ENCODE results near the gene MEMO1. TPM values are rescaled to one million over a fixed set of nuclear protein-coding genes. Genes with fewer than 3 reads are reported as not detected.
A peak's percentile ranks its signal among the peaks of the same experiment; 100 is the strongest.

MEMO1 gene
- total RNA-seq, 2 donors from 2014 or later, result 20.9 to 26.1 TPM

GRCh38 chr2:31992025-31992579, 18.7 kb downstream of the MEMO1 start:
- no peak for TF ChIP-seq CTCF (IDR thresholded peaks at IDR 0.05)
- Histone ChIP-seq H3K27ac (no peak overlapping the region), H3K36me3 (no peaks in the 10 kb centered on the region), H3K4me1 (peaks cover 0 to 15% of the 10 kb centered on the region in 2 donors), H3K4me3 (no peak overlapping the region), H3K27me3 (no peaks in the 10 kb centered on the region), H3K9me3 (no peaks in the 10 kb centered on the region)
- no peak for DNase-seq (ENCODE audit: low spot score)

- TF ChIP-seq CTCF (IDR thresholded peaks at IDR 0.05), result no peak
- Histone ChIP-seq H3K36me3 (no peaks in the 10 kb centered on the region), H3K4me1 (peaks cover 0 to 21% of the 10 kb centered on the region in 2 donors), H3K4me3 (no peak overlapping the region), H3K27ac (no peak overlapping the region), H3K27me3 (no peaks in the 10 kb centered on the region), H3K9me3 (no peaks in the 10 kb centered on the region)
- DNase-seq (ENCODE audit: low spot score), result no peak
These were observed 20.9 kb downstream of the MEMO1 start for GRCh38 chr2:31989946-31990345.

GRCh38 chr2:31987454-31988220, 23.2 kb downstream of the MEMO1 start:
- DNase-seq (ENCODE audit: low spot score), result no peak
- no peak for TF ChIP-seq CTCF (IDR thresholded peaks at IDR 0.05)
- no peaks in the 10 kb centered on the region for H3K27me3 ChIP-seq
- peaks cover 0 to 21% of the 10 kb centered on the region in 2 donors for H3K4me1 ChIP-seq
- H3K27ac ChIP-seq, result peak overlapping the region in 1 of 2 donors; percentile 64
- H3K9me3 ChIP-seq, result no peaks in the 10 kb centered on the region
- no peak overlapping the region for H3K4me3 ChIP-seq
- H3K36me3 ChIP-seq, result no peaks in the 10 kb centered on the region

GRCh38 chr2:31986906-31987305, 23.9 kb downstream of the MEMO1 start:
- Histone ChIP-seq H3K36me3 (no peaks in the 10 kb centered on the region), H3K4me1 (peaks cover 0 to 21% of the 10 kb centered on the region in 2 donors), H3K27ac (peak overlapping the region in 1 of 2 donors; percentile 64), H3K9me3 (no peaks in the 10 kb centered on the region), H3K4me3 (no peak overlapping the region), H3K27me3 (no peaks in the 10 kb centered on the region)
- TF ChIP-seq CTCF (IDR thresholded peaks at IDR 0.05), result no peak
- no peak for DNase-seq (ENCODE audit: low spot score)

- no peak overlapping the region for H3K27ac ChIP-seq
- no peaks in the 10 kb centered on the region for H3K27me3 ChIP-seq
- H3K36me3 ChIP-seq, result no peaks in the 10 kb centered on the region
- no peaks in the 10 kb centered on the region for H3K9me3 ChIP-seq
- DNase-seq (ENCODE audit: low spot score), result no peak
- no peak for TF ChIP-seq CTCF (IDR thresholded peaks at IDR 0.05)
- peaks cover 0 to 29% of the 10 kb centered on the region in 2 donors for H3K4me1 ChIP-seq
- H3K4me3 ChIP-seq, result no peak overlapping the region
These were observed 26.9 kb downstream of the MEMO1 start for GRCh38 chr2:31983762-31984467.
